Testis (tissue), 2 donors: ENCODE data around the gene DYNC1I1.

Experiments
- POLR2A ChIP-seq: fragments of 450-650 bp; IDR thresholded peaks from one replicate; pipeline ENCODE4 v1.6.1; 2017; ENCODE audit warnings: antibody characterized with exemption, mild to moderate bottlenecking, moderate library complexity
- TF ChIP-seq, protein P1 (sequence below), 3 experiments: fragments of 450-650 bp in 2 of 3; fragments of 200-600 bp in 1 of 3; sonication (generic) in 1 of 3; IDR thresholded peaks; one replicate each; pipeline ENCODE4 v1.5.1; 2016 to 2019; ENCODE audit warnings: antibody characterized with exemption in 3 of 3, mild to moderate bottlenecking in 2 of 3, moderate library complexity in 1 of 3

DNA sequence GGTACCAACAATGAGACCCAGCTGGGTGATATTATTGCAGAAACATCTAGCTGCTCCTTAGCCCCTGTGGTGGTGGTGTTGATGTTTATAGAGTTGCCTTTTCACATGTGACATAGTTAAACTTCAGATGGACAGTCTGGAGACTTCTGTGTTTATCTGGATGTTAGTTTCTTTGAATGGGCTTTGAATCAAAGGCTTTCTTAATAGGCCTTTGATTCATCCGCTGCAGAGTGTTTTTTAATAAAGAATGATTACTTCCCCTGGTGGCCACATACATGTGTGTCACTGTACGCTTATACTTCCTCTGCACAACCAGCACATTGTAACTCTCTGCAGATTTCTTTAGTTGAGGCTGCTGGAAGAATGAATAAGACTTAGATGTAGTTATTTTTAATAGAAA, 221.0 kb downstream of the DYNC1I1 start:
- TF ChIP-seq, protein P1, sequence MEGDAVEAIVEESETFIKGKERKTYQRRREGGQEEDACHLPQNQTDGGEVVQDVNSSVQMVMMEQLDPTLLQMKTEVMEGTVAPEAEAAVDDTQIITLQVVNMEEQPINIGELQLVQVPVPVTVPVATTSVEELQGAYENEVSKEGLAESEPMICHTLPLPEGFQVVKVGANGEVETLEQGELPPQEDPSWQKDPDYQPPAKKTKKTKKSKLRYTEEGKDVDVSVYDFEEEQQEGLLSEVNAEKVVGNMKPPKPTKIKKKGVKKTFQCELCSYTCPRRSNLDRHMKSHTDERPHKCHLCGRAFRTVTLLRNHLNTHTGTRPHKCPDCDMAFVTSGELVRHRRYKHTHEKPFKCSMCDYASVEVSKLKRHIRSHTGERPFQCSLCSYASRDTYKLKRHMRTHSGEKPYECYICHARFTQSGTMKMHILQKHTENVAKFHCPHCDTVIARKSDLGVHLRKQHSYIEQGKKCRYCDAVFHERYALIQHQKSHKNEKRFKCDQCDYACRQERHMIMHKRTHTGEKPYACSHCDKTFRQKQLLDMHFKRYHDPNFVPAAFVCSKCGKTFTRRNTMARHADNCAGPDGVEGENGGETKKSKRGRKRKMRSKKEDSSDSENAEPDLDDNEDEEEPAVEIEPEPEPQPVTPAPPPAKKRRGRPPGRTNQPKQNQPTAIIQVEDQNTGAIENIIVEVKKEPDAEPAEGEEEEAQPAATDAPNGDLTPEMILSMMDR (IDR thresholded peaks at IDR 0.05) = no peak
- TF ChIP-seq POLR2A = no peak
